Epithelial cell of esophagus (primary cell): ENCODE measurements around the gene SOX10.

Source experiments
- DNase-seq: peaks from one replicate; pipeline ENCODE4 v3.0.0; 2010; ENCODE audit warnings: low read depth
- H3K4me3 ChIP-seq: 2 replicates; pipeline ENCODE4 v1.5.1; 2011; ENCODE audit warnings: mild to moderate bottlenecking, low read length, control low read depth
- CTCF ChIP-seq: IDR thresholded peaks from 2 replicates; pipeline ENCODE4 v1.5.1; 2011; ENCODE audit warnings: low read depth, mild to moderate bottlenecking, low read length, control low read depth, inconsistent platforms; ENCODE audit not compliant: insufficient read depth; ENCODE audit errors: missing control alignments

Gene SOX10

DNA sequence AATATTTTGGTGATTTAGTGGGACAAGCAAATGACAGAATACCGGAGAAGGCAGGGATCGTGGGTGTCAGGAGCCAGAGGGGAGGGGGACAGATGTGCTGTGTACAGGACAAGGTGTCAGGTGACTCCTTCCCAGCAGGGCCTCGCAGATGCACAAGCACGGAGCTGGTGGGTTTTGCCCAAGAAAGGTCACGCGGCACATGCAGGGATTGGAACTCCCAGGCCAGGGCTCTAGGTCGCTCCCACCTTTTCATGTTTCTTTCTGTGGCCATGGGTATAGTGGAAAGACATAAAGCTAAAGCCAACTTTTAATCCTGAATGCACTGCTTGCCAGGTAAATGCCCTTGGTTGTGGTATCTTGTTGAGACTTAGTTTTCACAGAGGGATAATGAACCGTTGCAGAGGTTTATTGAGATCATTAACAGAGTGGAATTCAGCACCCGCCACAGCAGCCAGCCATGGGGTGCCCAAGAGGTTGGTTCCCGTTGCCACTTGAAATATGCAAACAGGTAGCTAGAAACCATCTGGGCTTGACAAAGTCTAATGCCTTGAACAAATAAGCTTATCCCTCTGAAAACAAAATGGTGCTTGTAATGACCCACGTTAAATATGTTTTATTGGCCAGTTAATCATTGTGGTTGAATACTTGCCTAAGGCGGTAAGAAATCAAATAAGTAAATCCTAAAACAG, 41.1 kb downstream of the SOX10 start:
- no peak for DNase-seq
- no peak overlapping the region for H3K4me3 ChIP-seq
- TF ChIP-seq CTCF, result no peak

DNA sequence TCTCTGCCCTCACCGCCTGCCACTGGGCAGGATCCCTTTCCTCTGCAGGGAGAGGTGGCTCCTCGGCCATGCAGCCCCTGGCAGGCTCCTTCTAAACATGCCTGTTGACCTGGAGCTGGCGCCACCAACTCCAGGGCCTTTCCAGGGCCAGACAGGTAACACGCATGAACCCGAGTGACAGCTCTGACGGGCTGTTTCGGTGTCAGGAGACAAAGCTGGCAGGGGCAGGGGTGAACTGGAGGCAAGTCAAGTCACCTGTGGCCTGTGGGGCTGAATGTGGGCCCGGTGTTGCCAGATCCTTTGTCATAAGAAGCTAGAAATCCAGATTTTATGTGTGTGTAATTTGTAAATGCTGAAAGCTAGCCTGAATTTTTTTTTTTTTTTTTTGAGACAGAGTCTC, 42.2 kb downstream of the SOX10 start:
- DNase-seq, result no peak
- no peak for TF ChIP-seq CTCF
- H3K4me3 ChIP-seq, result no peak overlapping the region

- H3K4me3 ChIP-seq, result no peak overlapping the region
- TF ChIP-seq CTCF, result no peak
- no peak for DNase-seq
Measured at GRCh38 chr22:37940698-37941376, 43.5 kb downstream of the SOX10 start.

DNA sequence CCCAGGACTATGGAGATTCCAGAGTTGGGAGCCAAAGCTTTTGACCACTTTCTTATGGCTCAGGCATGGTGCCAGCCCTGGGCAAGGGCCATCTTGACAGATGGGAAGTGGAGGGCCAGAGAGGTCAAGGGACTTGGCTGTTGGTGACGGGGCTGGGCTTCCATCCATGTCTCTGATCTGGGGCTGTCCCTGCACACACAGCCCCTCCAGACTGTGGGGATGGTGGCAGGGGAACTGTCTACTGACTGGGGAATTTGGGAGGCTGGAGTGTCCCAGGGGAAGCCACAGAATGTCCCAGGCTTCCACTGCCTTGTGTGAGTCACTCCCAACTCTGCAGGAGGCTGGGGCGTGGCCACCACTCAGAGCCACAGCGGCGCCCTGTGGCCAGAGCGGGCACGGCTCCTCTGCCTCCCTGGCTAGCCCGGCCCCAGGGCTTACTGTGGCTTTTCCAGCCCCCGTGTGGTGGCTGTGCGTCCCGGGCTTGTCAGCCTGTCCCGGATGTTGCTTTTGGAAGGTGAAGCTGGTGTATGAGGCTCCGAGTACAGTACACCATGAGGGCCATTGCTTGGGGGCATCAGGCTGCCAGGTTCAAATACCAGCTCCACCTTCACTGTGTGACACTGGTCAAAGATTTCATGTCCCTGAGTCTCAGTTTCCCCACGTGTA, 50.5 kb downstream of the SOX10 start:
- no peak overlapping the region for H3K4me3 ChIP-seq
- peak; percentile 93 for TF ChIP-seq CTCF
- DNase-seq, result peak; percentile 88

DNA sequence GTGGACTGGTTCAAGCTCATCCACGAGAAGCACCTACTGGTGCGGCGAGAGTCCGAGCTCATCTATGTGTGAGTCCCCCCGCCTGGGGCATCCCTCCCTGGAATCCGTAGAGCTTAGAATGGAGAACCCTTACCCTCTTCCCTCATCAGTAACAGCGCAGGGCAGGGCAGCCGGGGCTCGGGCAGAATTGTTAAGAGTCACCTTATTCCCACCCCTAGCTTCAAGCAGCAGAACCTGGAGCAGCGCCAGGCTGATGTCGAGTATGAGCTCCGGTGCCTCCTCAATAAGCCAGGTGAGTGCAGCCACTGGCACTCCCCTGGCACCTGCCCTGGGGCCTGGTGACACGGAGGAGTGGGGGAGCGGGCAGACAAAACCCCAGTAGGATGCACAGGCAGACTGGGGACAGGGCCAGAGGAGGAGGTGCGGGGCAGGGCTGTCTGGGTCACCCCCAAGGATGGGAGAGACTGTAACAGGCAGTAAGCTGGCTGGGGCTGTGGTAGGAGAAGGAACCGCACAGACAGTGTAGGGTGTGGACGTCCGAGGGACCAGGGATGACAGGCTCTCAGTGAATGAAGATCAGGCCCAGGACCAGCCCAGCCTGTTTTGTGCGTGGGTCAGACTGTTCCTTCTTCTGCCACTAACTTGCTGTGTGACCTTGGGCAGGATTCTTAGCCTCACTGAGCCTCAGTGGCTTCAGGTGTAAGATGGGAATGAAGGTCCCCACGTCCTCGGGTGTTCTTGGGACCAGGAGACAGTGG, 51.4 kb downstream of the SOX10 start:
- no peak overlapping the region for H3K4me3 ChIP-seq
- no peak for TF ChIP-seq CTCF

GRCh38 chr22:37932401-37932800, 52.0 kb downstream of the SOX10 start:
- no peak for DNase-seq
- no peak overlapping the region for H3K4me3 ChIP-seq
- TF ChIP-seq CTCF, result no peak

More for the DNA sequence above, 51.4 kb downstream of the SOX10 start:
- peak; percentile 64 for DNase-seq
